Measurements from ENCODE around the gene TBXAS1. TPM values are rescaled to one million over a fixed set of nuclear protein-coding genes. Genes with fewer than 3 reads are reported as not detected.

Gene TBXAS1
- total RNA-seq, 4 donors from 2014 or later = 9.8 to 31.3 (median 13.5) TPM

- Histone ChIP-seq H3K27me3 (no peaks in the 10 kb centered on the region), H3K9me3 (no peaks in the 10 kb centered on the region), H3K36me3 (no peaks in the 10 kb centered on the region), H3K4me3 (no peak overlapping the region), H3K4me1 (no peaks in the 10 kb centered on the region), H3K27ac (replicated peaks in 1 of 4) (no peak overlapping the region)
- no peak for TF ChIP-seq POLR2AphosphoS5 (IDR thresholded peaks at IDR 0.05)
- TF ChIP-seq POLR2A (IDR thresholded peaks at IDR 0.05; ENCODE audit: low read depth) = no peak
- no peak for TF ChIP-seq CTCF (IDR thresholded peaks at IDR 0.05)
- no peak for TF ChIP-seq EP300 (IDR thresholded peaks at IDR 0.05)
- no peak for DNase-seq (ENCODE audit: extremely low spot score)
- WGBS = 92% methylated on average over 13 of the region's 17 CpGs
- intact Hi-C loops (cut with DNase I) = no loop called here
Observed at GRCh38 chr7:139955109-139955820, 126.2 kb downstream of the TBXAS1 start.

- TF ChIP-seq POLR2A (IDR thresholded peaks at IDR 0.05; ENCODE audit: low read depth) (no peak), CTCF (IDR thresholded peaks at IDR 0.05) (no peak), POLR2AphosphoS5 (IDR thresholded peaks at IDR 0.05) (no peak), EP300 (IDR thresholded peaks at IDR 0.05) (no peak)
- intact Hi-C loops (cut with DNase I) = no loop called here
- Histone ChIP-seq H3K36me3 (no peaks in the 10 kb centered on the region), H3K4me3 (no peak overlapping the region), H3K27me3 (no peaks in the 10 kb centered on the region), H3K4me1 (no peaks in the 10 kb centered on the region), H3K9me3 (no peaks in the 10 kb centered on the region), H3K27ac (replicated peaks in 1 of 4) (no peak overlapping the region)
- DNase-seq (ENCODE audit: extremely low spot score) = no peak
- 89% methylated on average over 14 of the region's 14 CpGs for WGBS
Observed at GRCh38 chr7:139958599-139959284, 129.7 kb downstream of the TBXAS1 start.

GRCh38 chr7:139959285-139959628 is 130.2 kb downstream of the TBXAS1 start:
- Histone ChIP-seq H3K36me3 (no peaks in the 10 kb centered on the region), H3K27me3 (no peaks in the 10 kb centered on the region), H3K27ac (replicated peaks in 1 of 4) (no peak overlapping the region), H3K9me3 (no peaks in the 10 kb centered on the region), H3K4me1 (no peaks in the 10 kb centered on the region), H3K4me3 (no peak overlapping the region)
- WGBS = 64% methylated on average over 6 of the region's 6 CpGs
- intact Hi-C loops (cut with DNase I) = no loop called here
- DNase-seq (ENCODE audit: extremely low spot score) = no peak
- TF ChIP-seq POLR2A (IDR thresholded peaks at IDR 0.05; ENCODE audit: low read depth) (no peak), EP300 (IDR thresholded peaks at IDR 0.05) (no peak), CTCF (IDR thresholded peaks at IDR 0.05) (no peak), POLR2AphosphoS5 (IDR thresholded peaks at IDR 0.05) (no peak)

GRCh38 chr7:139959718-139960117 is 130.7 kb downstream of the TBXAS1 start:
- DNase-seq (ENCODE audit: extremely low spot score) = no peak
- H3K36me3 ChIP-seq = no peaks in the 10 kb centered on the region
- no peaks in the 10 kb centered on the region for H3K27me3 ChIP-seq
- no peak overlapping the region for H3K27ac ChIP-seq (replicated peaks in 1 of 4)
- intact Hi-C loops (cut with DNase I) = no loop called here
- H3K9me3 ChIP-seq = no peaks in the 10 kb centered on the region
- 90% methylated on average over 2 of the region's 5 CpGs for WGBS
- TF ChIP-seq EP300 (IDR thresholded peaks at IDR 0.05) (no peak), CTCF (IDR thresholded peaks at IDR 0.05) (no peak), POLR2AphosphoS5 (IDR thresholded peaks at IDR 0.05) (no peak), POLR2A (IDR thresholded peaks at IDR 0.05; ENCODE audit: low read depth) (no peak)
- no peak overlapping the region for H3K4me3 ChIP-seq
- no peaks in the 10 kb centered on the region for H3K4me1 ChIP-seq

Data from esophagus muscularis mucosa (tissue), 4 donors.